SK-N-MC (cell line): ENCODE data around the gene ACTL8.

Experiments
- EZH2 ChIP-seq: fragments of 200-600 bp; sonication (generic); IDR thresholded peaks from one replicate; pipeline ENCODE4 v1.6.1; 2017; ENCODE audit warnings: antibody characterized with exemption
- POLR2AphosphoS5 ChIP-seq: IDR thresholded peaks from 2 replicates; pipeline ENCODE4 v1.6.1; 2012; ENCODE audit warnings: mild to moderate bottlenecking, low read depth, low read length, borderline replicate concordance

GRCh38 chr1:17869815-17870214 is 114.7 kb downstream of the ACTL8 start:
- TF ChIP-seq POLR2AphosphoS5 (no peak), EZH2 (no peak)
